Measurements from ENCODE around the gene ITGAD.
"Not testable (repeated sequence)": the region's sequence is repeated elsewhere in the genome, so short reads cannot be mapped to it uniquely, and the experiment has no call there.

The ITGAD gene

GRCh38 chr16:31427441-31428278 is 34.5 kb downstream of the ITGAD start:
- DNase-seq (ENCODE audit: extremely low spot score, insufficient read length, low read depth) (no peak), FAIRE-seq (no peak)

GRCh38 chr16:31428279-31428597 is 35.1 kb downstream of the ITGAD start, which contains the start of gene COX6A2:
Gene COX6A2 (minus strand): TSS chr16:31428360. CDS start chr16:31428325, 35 bp downstream.
- FAIRE-seq (no peak), DNase-seq (ENCODE audit: extremely low spot score, insufficient read length, low read depth) (no peak)

GRCh38 chr16:31428638-31429247 is 35.6 kb downstream of the ITGAD start:
- DNase-seq (ENCODE audit: extremely low spot score, insufficient read length, low read depth) (no peak), FAIRE-seq (no peak)

- FAIRE-seq = no peak
- no peak for DNase-seq (ENCODE audit: extremely low spot score, insufficient read length, low read depth)
These were observed 36.2 kb downstream of the ITGAD start for GRCh38 chr16:31429314-31429713.

GRCh38 chr16:31429796-31430195 is 36.7 kb downstream of the ITGAD start:
- no peak for FAIRE-seq
- no peak for DNase-seq (ENCODE audit: extremely low spot score, insufficient read length, low read depth)

- no peak for DNase-seq (ENCODE audit: extremely low spot score, insufficient read length, low read depth)
- FAIRE-seq = no peak
These were observed 37.4 kb downstream of the ITGAD start for GRCh38 chr16:31430380-31431052.

GRCh38 chr16:31435341-31436220 is 42.4 kb downstream of the ITGAD start:
- FAIRE-seq (no peak), DNase-seq (ENCODE audit: extremely low spot score, insufficient read length, low read depth) (no peak)

GRCh38 chr16:31436221-31437045 is 43.3 kb downstream of the ITGAD start:
- FAIRE-seq = no peak
- no peak for DNase-seq (ENCODE audit: extremely low spot score, insufficient read length, low read depth)

GRCh38 chr16:31438414-31438813 is 45.3 kb downstream of the ITGAD start:
- FAIRE-seq = no peak
- no peak for DNase-seq (ENCODE audit: extremely low spot score, insufficient read length, low read depth)

GRCh38 chr16:31439023-31439422 is 45.9 kb downstream of the ITGAD start:
- not testable (repeated sequence) for FAIRE-seq; DNase-seq (ENCODE audit: extremely low spot score, insufficient read length, low read depth)

- DNase-seq (ENCODE audit: extremely low spot score, insufficient read length, low read depth) (no peak), FAIRE-seq (no peak)
These were observed 46.4 kb downstream of the ITGAD start for GRCh38 chr16:31439519-31439918.

GRCh38 chr16:31440516-31441184 is 47.5 kb downstream of the ITGAD start:
- no peak for DNase-seq (ENCODE audit: extremely low spot score, insufficient read length, low read depth)
- FAIRE-seq = no peak

- DNase-seq (ENCODE audit: extremely low spot score, insufficient read length, low read depth) (no peak), FAIRE-seq (no peak)
These were observed 48.8 kb downstream of the ITGAD start for GRCh38 chr16:31441956-31442355.

- FAIRE-seq = not testable (repeated sequence)
These were observed 52.8 kb downstream of the ITGAD start for GRCh38 chr16:31445931-31446330.

GRCh38 chr16:31451201-31451600 is 58.1 kb downstream of the ITGAD start:
- FAIRE-seq (no peak), DNase-seq (ENCODE audit: extremely low spot score, insufficient read length, low read depth) (no peak)

More at GRCh38 chr16:31445931-31446330, 52.8 kb downstream of the ITGAD start:
- not testable (repeated sequence) for DNase-seq (ENCODE audit: extremely low spot score, insufficient read length, low read depth)

- DNase-seq (ENCODE audit: extremely low spot score, insufficient read length, low read depth) (no peak), FAIRE-seq (no peak)
These were observed 58.7 kb downstream of the ITGAD start for GRCh38 chr16:31451681-31452351.

GRCh38 chr16:31452631-31453106 is 59.5 kb downstream of the ITGAD start:
- FAIRE-seq (no peak), DNase-seq (ENCODE audit: extremely low spot score, insufficient read length, low read depth) (no peak)
